ENCODE measurements around the gene OR2J3. TPM values are rescaled to one million over a fixed set of nuclear protein-coding genes. Genes with fewer than 3 reads are reported as not detected.

OR2J3 gene
- not detected in 2 replicates for total RNA-seq

GRCh38 chr6:29107758-29108157 lies at the start of gene OR2J3:
OR2J3 (plus strand) TSS chr6:29108058; CDS start chr6:29111891, 3,833 bp downstream.

GRCh38 chr6:29087213-29087612 lies 20.6 kb upstream of the OR2J3 start, which contains the start of gene OR2B3:
OR2B3 (minus strand) TSS chr6:29087313; CDS start chr6:29087248, 65 bp downstream.

GRCh38 chr6:29099190-29099589 lies 8.7 kb upstream of the OR2J3 start, which contains the start of gene OR2J1:
OR2J1 (plus strand) TSS chr6:29099490; CDS start chr6:29100943, 1,453 bp downstream.

Other genes with a start within 250 kb of the OR2J3 start
- gene TRIM27, start 184.1 kb upstream of the OR2J3 start, total RNA-seq: 55.2 and 69.5 TPM in 2 replicates
- 0.26 and 1.8 TPM in 2 replicates for gene ZNF311, start 102.7 kb upstream of the OR2J3 start, total RNA-seq
- gene OR2W1, start 62.9 kb upstream of the OR2J3 start, total RNA-seq: not detected in 2 replicates
- not detected in 2 replicates for gene OR2B3, start 20.7 kb upstream of the OR2J3 start, total RNA-seq
- not detected in 2 replicates for gene OR2J1, start 8.6 kb upstream of the OR2J3 start, total RNA-seq
- gene OR2J2, start 62.8 kb downstream of the OR2J3 start, total RNA-seq: not detected in 2 replicates
- gene OR14J1, start 193.6 kb downstream of the OR2J3 start, total RNA-seq: not detected in 2 replicates

Measured in pericardium fibroblast (primary cell).